T-helper 2 cell treated with Interferon-gamma antibody and Interleukin-4, amounts not matched to agents 5 μg/mL and 100 μg/mL, for 36 hours (primary cell): Measurements from ENCODE around the gene IFI35.
"Not testable (repeated sequence)": the region's sequence is repeated elsewhere in the genome, so short reads cannot be mapped to it uniquely, and the experiment has no call there.

Experiments
- DNase-seq: peaks from one replicate; pipeline ENCODE4 v3.0.0; 2021; ENCODE audit warnings: low spot score
- H3K27ac Mint-ChIP-seq: one replicate; pipeline ENCODE4 v1.8.0; 2021; ENCODE audit warnings: mild to moderate bottlenecking, mixed read lengths
- H3K27me3 Mint-ChIP-seq: one replicate; pipeline ENCODE4 v1.8.0; 2021; ENCODE audit warnings: low read depth, mixed read lengths
- H3K36me3 Mint-ChIP-seq: one replicate; pipeline ENCODE4 v1.8.0; 2021; ENCODE audit warnings: low read depth, mixed read lengths
- H3K4me1 Mint-ChIP-seq: one replicate; pipeline ENCODE4 v1.8.0; 2021; ENCODE audit warnings: low read depth, mixed read lengths
- H3K4me3 Mint-ChIP-seq: one replicate; pipeline ENCODE4 v1.8.0; 2022; ENCODE audit warnings: mild to moderate bottlenecking, moderate library complexity, mixed read lengths
- H3K9me3 Mint-ChIP-seq: one replicate; pipeline ENCODE4 v1.8.0; 2021; ENCODE audit warnings: mixed read lengths

The IFI35 gene

GRCh38 chr17:43042025-43042628, 35.5 kb downstream of the IFI35 start:
- Mint-ChIP-seq H3K4me3 (no peak overlapping the region), H3K27me3 (no peaks in the 10 kb centered on the region), H3K4me1 (no peaks in the 10 kb centered on the region), H3K27ac (no peak overlapping the region), H3K9me3 (no peaks in the 10 kb centered on the region), H3K36me3 (peaks cover 11% of the 10 kb centered on the region)
- no peak for DNase-seq

GRCh38 chr17:43043307-43043706, 36.7 kb downstream of the IFI35 start:
- Mint-ChIP-seq H3K4me1 (no peaks in the 10 kb centered on the region), H3K4me3 (no peak overlapping the region), H3K27me3 (no peaks in the 10 kb centered on the region), H3K36me3 (peaks cover 15% of the 10 kb centered on the region), H3K27ac (no peak overlapping the region), H3K9me3 (no peaks in the 10 kb centered on the region)
- DNase-seq, result no peak

- Mint-ChIP-seq H3K9me3 (no peaks in the 10 kb centered on the region), H3K4me3 (no peak overlapping the region), H3K4me1 (no peaks in the 10 kb centered on the region), H3K27ac (no peak overlapping the region), H3K36me3 (peaks cover 19% of the 10 kb centered on the region), H3K27me3 (no peaks in the 10 kb centered on the region)
- DNase-seq, result no peak
Measured at GRCh38 chr17:43044024-43044423, 37.4 kb downstream of the IFI35 start.

GRCh38 chr17:43051969-43052368, 45.4 kb downstream of the IFI35 start:
- Mint-ChIP-seq H3K36me3 (peaks cover 43% of the 10 kb centered on the region), H3K4me3 (no peak overlapping the region), H3K27ac (no peak overlapping the region), H3K9me3 (no peaks in the 10 kb centered on the region), H3K27me3 (no peaks in the 10 kb centered on the region), H3K4me1 (no peaks in the 10 kb centered on the region)
- DNase-seq, result no peak

GRCh38 chr17:43053008-43053407, 46.4 kb downstream of the IFI35 start:
- not testable (repeated sequence) for H3K9me3 Mint-ChIP-seq, H3K4me1 Mint-ChIP-seq, DNase-seq, H3K27me3 Mint-ChIP-seq, H3K4me3 Mint-ChIP-seq, H3K27ac Mint-ChIP-seq
- H3K36me3 Mint-ChIP-seq, result peaks cover 39% of the 10 kb centered on the region

- Mint-ChIP-seq H3K27ac (no peak overlapping the region), H3K27me3 (no peaks in the 10 kb centered on the region), H3K4me1 (no peaks in the 10 kb centered on the region), H3K4me3 (no peak overlapping the region), H3K9me3 (no peaks in the 10 kb centered on the region), H3K36me3 (peaks cover 34% of the 10 kb centered on the region)
- DNase-seq, result no peak
Measured at GRCh38 chr17:43056051-43056450, 49.5 kb downstream of the IFI35 start.

- Mint-ChIP-seq H3K27ac (no peak overlapping the region), H3K4me3 (no peak overlapping the region), H3K4me1 (no peaks in the 10 kb centered on the region), H3K9me3 (no peaks in the 10 kb centered on the region), H3K36me3 (peaks cover 25% of the 10 kb centered on the region), H3K27me3 (no peaks in the 10 kb centered on the region)
- no peak for DNase-seq
Measured at GRCh38 chr17:43062984-43063638, 56.5 kb downstream of the IFI35 start.
